Liver (tissue), 9 donors: Measurements from ENCODE around the gene NEUROG1. TPM values are rescaled to one million over a fixed set of nuclear protein-coding genes. Genes with fewer than 3 reads are reported as not detected.

Experiments
- DNase-seq: peaks from one replicate; pipeline ENCODE4 v3.0.0-alpha.2; 2017; ENCODE audit warnings: low spot score
- H3K27ac ChIP-seq, 2 donors: one replicate each; pipeline ENCODE4 v1.7.0; 2013; ENCODE audit warnings: inconsistent platforms in 2 of 2, low read length in 2 of 2, control low read depth in 1 of 2, low read depth in 1 of 2, mild to moderate bottlenecking in 1 of 2
- H3K27me3 ChIP-seq, 4 donors: one replicate each; pipeline versions ENCODE4 v1.6.1 to v1.7.0; 2013; ENCODE audit warnings: low read length in 3 of 4, inconsistent platforms in 1 of 4, mild to moderate bottlenecking in 1 of 4, moderate library complexity in 1 of 4; ENCODE audit not compliant: control insufficient read depth in 4 of 4, insufficient read depth in 4 of 4
- H3K36me3 ChIP-seq, 4 donors: one replicate each; pipeline versions ENCODE4 v1.6.1 to v1.7.0; 2013; ENCODE audit warnings: low read length in 3 of 4, mild to moderate bottlenecking in 3 of 4, low read depth in 1 of 4, moderate library complexity in 1 of 4; ENCODE audit not compliant: control insufficient read depth in 4 of 4, insufficient read depth in 3 of 4
- H3K4me1 ChIP-seq, 4 donors: one replicate each; pipeline versions ENCODE4 v1.6.1 to v1.7.0; 2013; ENCODE audit warnings: low read length in 3 of 4, mild to moderate bottlenecking in 3 of 4, moderate library complexity in 1 of 4; ENCODE audit not compliant: control insufficient read depth in 4 of 4, insufficient read depth in 4 of 4
- H3K4me3 ChIP-seq, 3 donors: one replicate each; pipeline versions ENCODE4 v1.6.1 to v1.7.0; 2013; ENCODE audit warnings: low read length in 3 of 3, control low read depth in 1 of 3, low read depth in 1 of 3, mild to moderate bottlenecking in 1 of 3
- H3K9ac ChIP-seq, 2 donors: one replicate each; pipeline ENCODE4 v1.7.0; 2013; ENCODE audit warnings: low read length in 2 of 2, mild to moderate bottlenecking in 2 of 2, moderate library complexity in 2 of 2, control low read depth in 1 of 2, low read depth in 1 of 2
- H3K9me3 ChIP-seq, 4 donors: one replicate each; pipeline versions ENCODE4 v1.6.1 to v1.7.0; 2013; ENCODE audit warnings: low read length in 3 of 4; ENCODE audit not compliant: control insufficient read depth in 4 of 4
- ATF3 ChIP-seq: IDR thresholded peaks from 2 replicates; pipeline ENCODE4 v1.6.1; 2016; ENCODE audit warnings: antibody characterized with exemption
- CTCF ChIP-seq: fragments of 150-350 bp; IDR thresholded peaks from 2 replicates; pipeline ENCODE4 v1.5.1; 2017; ENCODE audit warnings: improper control_type of control experiment, low read depth, low read length; ENCODE audit not compliant: missing input control
- EGR1 ChIP-seq, 2 donors: IDR thresholded peaks; 2 replicates each; pipeline ENCODE4 v1.6.1; 2016 to 2018; ENCODE audit warnings: antibody characterized with exemption in 2 of 2, low read depth in 2 of 2
- FOXA1 ChIP-seq: IDR thresholded peaks from 2 replicates; pipeline ENCODE4 v1.6.1; 2016; ENCODE audit warnings: antibody characterized with exemption
- FOXA2 ChIP-seq: IDR thresholded peaks from 2 replicates; pipeline ENCODE4 v1.6.1; 2016; ENCODE audit warnings: antibody characterized with exemption
- GABPA ChIP-seq, 2 donors: IDR thresholded peaks in 1 of 2; conservative IDR thresholded peaks in 1 of 2; 2 replicates each; pipeline ENCODE4 v1.6.1; 2016; ENCODE audit warnings: antibody characterized with exemption in 2 of 2, mild to moderate bottlenecking in 1 of 2, moderate library complexity in 1 of 2
- HNF4A ChIP-seq, 2 donors: conservative IDR thresholded peaks; 2 replicates each; pipeline ENCODE4 v1.6.1; 2016; ENCODE audit warnings: antibody characterized with exemption in 2 of 2, mild to moderate bottlenecking in 2 of 2
- HNF4G ChIP-seq: IDR thresholded peaks from 2 replicates; pipeline ENCODE4 v1.6.1; 2016; ENCODE audit warnings: antibody characterized with exemption
- JUND ChIP-seq, 2 donors: IDR thresholded peaks; 2 replicates each; pipeline ENCODE4 v1.6.1; 2016; ENCODE audit warnings: antibody characterized with exemption in 2 of 2
- NR2F2 ChIP-seq: IDR thresholded peaks from 2 replicates; pipeline ENCODE4 v1.6.1; 2016; ENCODE audit warnings: antibody characterized with exemption
- RAD21 ChIP-seq, 2 donors: IDR thresholded peaks; 2 replicates each; pipeline ENCODE4 v1.6.1; 2016; ENCODE audit warnings: antibody characterized with exemption in 2 of 2, mild to moderate bottlenecking in 2 of 2
- RXRA ChIP-seq, 2 donors: IDR thresholded peaks; 2 replicates each; pipeline ENCODE4 v1.6.1; 2017 to 2018; ENCODE audit warnings: antibody characterized with exemption in 2 of 2, mild to moderate bottlenecking in 1 of 2
- SP1 ChIP-seq: IDR thresholded peaks from 2 replicates; pipeline ENCODE4 v1.6.1; 2018; ENCODE audit warnings: antibody characterized with exemption, mild to moderate bottlenecking
- TAF1 ChIP-seq: conservative IDR thresholded peaks from 2 replicates; pipeline ENCODE4 v1.6.1; 2016; ENCODE audit warnings: antibody characterized with exemption, mild to moderate bottlenecking
- YY1 ChIP-seq: IDR thresholded peaks from 2 replicates; pipeline ENCODE4 v1.6.1; 2016; ENCODE audit warnings: antibody characterized with exemption, mild to moderate bottlenecking
- ZBTB33 ChIP-seq: IDR thresholded peaks from 2 replicates; pipeline ENCODE4 v1.6.1; 2016; ENCODE audit warnings: antibody characterized with exemption
- WGBS: extraction: QIAGEN DNeasy Blood & Tissue Kit; methylation state at CpG from one replicate; pipeline ENCODE4 v1.1.7; 2013; 5-methylcytosine and 5-hydroxymethylcytosine counted together
- polyA plus RNA-seq, 2 donors: library from polyadenylated mRNA; stranded (reverse) in 1 of 2; unstranded in 1 of 2; fragments of 200-250 nt in 1 of 2; fragments of >200 nt in 1 of 2; fragmentation: Nextera tagmentation in 1 of 2; extraction: Ambion mirVana in 1 of 2; gene quantifications; one replicate each; pipeline versions ENCODE4 v1.2.1 to v1.2.3, GENCODE V29; 2013 to 2015
- total RNA-seq, 2 donors: library from RNA; depleted of rRNA; stranded (reverse); fragments of >200 nt; gene quantifications; one replicate each; pipeline ENCODE4 v1.2.3, GENCODE V29; 2014
- TF ChIP-seq, protein P1 (sequence below): IDR thresholded peaks from 2 replicates; pipeline ENCODE4 v1.6.1; 2016; ENCODE audit warnings: antibody characterized with exemption, mild to moderate bottlenecking
- TF ChIP-seq, protein P2 (sequence below): IDR thresholded peaks from 2 replicates; pipeline ENCODE4 v1.6.1; 2016; ENCODE audit warnings: antibody characterized with exemption
- donor health status: healthy.
- donor health status: healthy.
- donor health status: healthy.
- donor health status: healthy.
- donor health status: healthy.

The NEUROG1 gene
- total and polyA plus RNA-seq, 4 donors = not detected

DNA sequence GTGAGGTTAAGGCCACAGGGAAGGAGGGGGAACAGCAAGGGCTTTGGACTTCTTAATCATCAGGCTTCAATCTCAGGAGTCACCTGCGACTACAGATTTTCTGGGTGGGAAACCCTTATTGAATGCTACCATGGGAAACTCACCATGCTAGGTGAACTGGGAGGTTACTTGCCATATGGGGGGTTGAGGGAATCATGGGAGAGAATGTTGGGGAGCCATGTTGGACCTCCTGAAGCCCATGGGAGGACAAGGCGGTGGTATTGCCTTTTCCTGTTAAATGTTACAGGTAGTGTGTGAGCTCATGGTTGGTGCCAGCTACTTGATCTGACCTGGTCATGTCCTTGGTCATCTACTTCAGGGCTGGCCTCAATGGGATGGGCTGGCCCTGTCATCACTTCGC, 31.4 kb downstream of the NEUROG1 start:
- peaks cover 0 to 12% (median 1%) of the 10 kb centered on the region in 4 donors for H3K9me3 ChIP-seq
- peak; percentile 10 for DNase-seq
- WGBS = 89% methylated on average over 3 of the region's 3 CpGs
- no peak overlapping the region for H3K27ac ChIP-seq
- H3K4me3 ChIP-seq = no peak overlapping the region
- TF ChIP-seq FOXA2 (no peak), EGR1 (IDR thresholded peaks at IDR 0.05; ENCODE audit: low read depth in 2 of 2) (no peak), HNF4G (no peak), YY1 (no peak), RAD21 (IDR thresholded peaks at IDR 0.05) (no peak), GABPA (IDR thresholded peaks at IDR 0.05 in 1 of 2, conservative IDR thresholded peaks at IDR 0.05 in 1 of 2) (no peak), JUND (IDR thresholded peaks at IDR 0.05) (no peak), NR2F2 (no peak), SP1 (no peak), CTCF (no peak), ZBTB33 (no peak), RXRA (IDR thresholded peaks at IDR 0.05) (no peak), FOXA1 (no peak), TAF1 (no peak), HNF4A (conservative IDR thresholded peaks at IDR 0.05) (no peak), ATF3 (no peak)
- TF ChIP-seq, protein P1, sequence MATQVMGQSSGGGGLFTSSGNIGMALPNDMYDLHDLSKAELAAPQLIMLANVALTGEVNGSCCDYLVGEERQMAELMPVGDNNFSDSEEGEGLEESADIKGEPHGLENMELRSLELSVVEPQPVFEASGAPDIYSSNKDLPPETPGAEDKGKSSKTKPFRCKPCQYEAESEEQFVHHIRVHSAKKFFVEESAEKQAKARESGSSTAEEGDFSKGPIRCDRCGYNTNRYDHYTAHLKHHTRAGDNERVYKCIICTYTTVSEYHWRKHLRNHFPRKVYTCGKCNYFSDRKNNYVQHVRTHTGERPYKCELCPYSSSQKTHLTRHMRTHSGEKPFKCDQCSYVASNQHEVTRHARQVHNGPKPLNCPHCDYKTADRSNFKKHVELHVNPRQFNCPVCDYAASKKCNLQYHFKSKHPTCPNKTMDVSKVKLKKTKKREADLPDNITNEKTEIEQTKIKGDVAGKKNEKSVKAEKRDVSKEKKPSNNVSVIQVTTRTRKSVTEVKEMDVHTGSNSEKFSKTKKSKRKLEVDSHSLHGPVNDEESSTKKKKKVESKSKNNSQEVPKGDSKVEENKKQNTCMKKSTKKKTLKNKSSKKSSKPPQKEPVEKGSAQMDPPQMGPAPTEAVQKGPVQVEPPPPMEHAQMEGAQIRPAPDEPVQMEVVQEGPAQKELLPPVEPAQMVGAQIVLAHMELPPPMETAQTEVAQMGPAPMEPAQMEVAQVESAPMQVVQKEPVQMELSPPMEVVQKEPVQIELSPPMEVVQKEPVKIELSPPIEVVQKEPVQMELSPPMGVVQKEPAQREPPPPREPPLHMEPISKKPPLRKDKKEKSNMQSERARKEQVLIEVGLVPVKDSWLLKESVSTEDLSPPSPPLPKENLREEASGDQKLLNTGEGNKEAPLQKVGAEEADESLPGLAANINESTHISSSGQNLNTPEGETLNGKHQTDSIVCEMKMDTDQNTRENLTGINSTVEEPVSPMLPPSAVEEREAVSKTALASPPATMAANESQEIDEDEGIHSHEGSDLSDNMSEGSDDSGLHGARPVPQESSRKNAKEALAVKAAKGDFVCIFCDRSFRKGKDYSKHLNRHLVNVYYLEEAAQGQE = no peak
- TF ChIP-seq, protein P2, sequence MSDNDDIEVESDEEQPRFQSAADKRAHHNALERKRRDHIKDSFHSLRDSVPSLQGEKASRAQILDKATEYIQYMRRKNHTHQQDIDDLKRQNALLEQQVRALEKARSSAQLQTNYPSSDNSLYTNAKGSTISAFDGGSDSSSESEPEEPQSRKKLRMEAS = no peak
- H3K9ac ChIP-seq = no peak overlapping the region
- peaks cover 0 to 4% (median 2%) of the 10 kb centered on the region in 4 donors for H3K27me3 ChIP-seq
- peaks cover 0 to 2% (median 0%) of the 10 kb centered on the region in 4 donors for H3K36me3 ChIP-seq
- H3K4me1 ChIP-seq = no peaks in the 10 kb centered on the region
